K562 (cell line): Measurements from ENCODE around the gene SIT1. TPM values are rescaled to one million over a fixed set of nuclear protein-coding genes. Genes with fewer than 3 reads are reported as not detected.

ENCODE experiments used
- GABPA ChIP-seq: fragments of 200-800 bp; sonication (Bioruptor generic); conservative IDR thresholded peaks from 2 replicates; pipeline ENCODE4 v1.6.1; 2016; ENCODE audit warnings: low read depth, missing genetic modification characterization, missing compliant biosample characterization
- HIVEP1 ChIP-seq: fragments of 250-450 bp; sonication (Bioruptor Pico); IDR thresholded peaks from 2 replicates; pipeline ENCODE4 v1.4.0; 2020; ENCODE audit warnings: mild to moderate bottlenecking
- KDM1A ChIP-seq, 2 experiments: fragments of 450-650 bp; IDR thresholded peaks; 2 replicates each; pipeline ENCODE4 v1.6.1; 2016; ENCODE audit warnings: mild to moderate bottlenecking in 2 of 2
- MEIS2 ChIP-seq: fragments of 450-650 bp; IDR thresholded peaks from 2 replicates; pipeline ENCODE4 v1.6.1; 2014; ENCODE audit warnings: mild to moderate bottlenecking; ENCODE audit not compliant: partially characterized antibody
- PPARD ChIP-seq: fragments of 250-450 bp; sonication (Bioruptor Pico); IDR thresholded peaks from 2 replicates; pipeline ENCODE4 v1.8.0; 2022; ENCODE audit warnings: inconsistent platforms, mild to moderate bottlenecking, moderate library complexity
- RAD21 ChIP-seq, 2 experiments: fragments of 250-450 bp in 1 of 2; fragments of 450-650 bp in 1 of 2; sonication (Bioruptor Pico) in 1 of 2; formaldehyde crosslinking in 1 of 2; IDR thresholded peaks in 1 of 2; conservative IDR thresholded peaks in 1 of 2; 2 replicates each; pipeline versions ENCODE4 v1.4.0 to v1.8.0; 2020 to 2022; ENCODE audit warnings: mild to moderate bottlenecking in 2 of 2, moderate library complexity in 1 of 2
- RBM34 ChIP-seq: fragments of 200-400 bp; formaldehyde crosslinking; IDR thresholded peaks from 2 replicates; pipeline ENCODE4 v1.6.1; 2018; ENCODE audit warnings: low read length, borderline replicate concordance; ENCODE audit not compliant: insufficient read depth
- UBTF ChIP-seq, 2 experiments: IDR thresholded peaks; 2 replicates each; pipeline ENCODE4 v1.6.1; 2012; ENCODE audit warnings: improper control_type of control experiment in 2 of 2, low read depth in 2 of 2, low read length in 2 of 2, borderline replicate concordance in 1 of 2
- ZFP30 ChIP-seq: fragments of 250-450 bp; sonication (Bioruptor Pico); IDR thresholded peaks from 2 replicates; pipeline ENCODE4 v1.8.0; 2022; ENCODE audit warnings: moderate library complexity, mild to moderate bottlenecking, inconsistent platforms, borderline replicate concordance
- ZNF184 ChIP-seq: sonication (generic); formaldehyde crosslinking; IDR thresholded peaks from 2 replicates; pipeline ENCODE4 v1.5.0; 2020; ENCODE audit warnings: missing genetic modification reagents
- ZNF263 ChIP-seq: sonication (generic); formaldehyde crosslinking; IDR thresholded peaks from 2 replicates; pipeline ENCODE4 v1.8.0; 2022; ENCODE audit warnings: mild to moderate bottlenecking, missing genetic modification reagents, borderline replicate concordance
- polyA plus RNA-seq, 8 experiments: library from polyadenylated mRNA; depleted of rRNA in 4 of 8; stranded (reverse) in 5 of 8; unstranded in 3 of 8; fragments of >200 nt; fragmentation: Nextera tagmentation in 2 of 8; fragmentation: Illumina TruSeq in 1 of 8; extraction: Ambion mirVana in 2 of 8; extraction: Trizol in 1 of 8; gene quantifications; 2 replicates each; pipeline versions ENCODE4 v1.2.1 to v1.2.3, GENCODE V29; 2011 to 2014; ENCODE audit warnings: inconsistent platforms in 1 of 8, missing spikeins in 1 of 8
- total RNA-seq, 7 experiments: library from RNA; depleted of rRNA in 6 of 7; stranded (reverse); fragments of >200 nt in 6 of 7; fragmentation: Illumina TruSeq in 2 of 7; extraction: Trizol in 2 of 7; gene quantifications; 2 replicates each; pipeline versions ENCODE4 v1.2.1 to v1.2.3, GENCODE V29; 2011 to 2021; ENCODE audit warnings: low replicate concordance in 1 of 7

SIT1 gene
- total and polyA plus RNA-seq, 9 of the 15 experiments (the other 6 are each of a cell fraction or from before 2014, with no cell fraction given) = not detected

DNA sequence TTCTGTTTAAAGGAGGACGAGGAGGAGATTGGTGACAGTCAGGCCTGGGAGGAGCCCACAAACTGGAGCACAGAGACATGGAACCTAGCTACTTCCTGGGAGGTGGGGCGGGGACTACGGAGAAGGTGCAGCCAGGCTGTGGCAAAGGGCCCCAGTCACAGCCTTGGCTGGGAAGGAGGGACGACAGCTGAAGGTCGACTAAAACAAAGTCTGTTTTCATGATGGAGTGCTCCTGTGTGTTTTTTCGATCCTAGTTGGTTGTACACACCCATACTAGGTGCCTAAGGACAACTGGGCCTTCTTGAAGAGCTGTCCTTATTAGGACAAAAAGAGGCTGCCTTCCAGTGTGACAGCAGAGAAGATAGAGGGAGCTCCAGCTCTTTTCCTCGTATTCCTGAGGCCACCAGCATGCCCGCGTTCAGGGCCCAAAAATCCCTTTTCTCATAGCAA, 10.3 kb upstream of the SIT1 start (continued):
- TF ChIP-seq UBTF (IDR thresholded peaks at IDR 0.05; ENCODE audit: borderline replicate concordance in 1 of 2, low read depth in 2 of 2, low read length in 2 of 2) (no peak), HIVEP1 (no peak), ZFP30 (CRISPR knock-in tag) (no peak), RAD21 (CRISPR knock-in tag; conservative IDR thresholded peaks at IDR 0.05 in 1 of 2, IDR thresholded peaks at IDR 0.05 in 1 of 2) (peak; percentile 21 to 57; a peak in 3 of 4 replicates), RBM34 (no peak), PPARD (no peak), MEIS2 (no peak), ZNF184 (CRISPR knock-in tag) (no peak), ZNF263 (peak; percentile 30; the same call in 1 of the 2 replicates), GABPA (tag) (0 out of 2 replicates have a peak, but pooled peaks have one; percentile 14), KDM1A (IDR thresholded peaks at IDR 0.05) (no peak)
